Lung (tissue), 12 donors: ENCODE results near the gene PRKCB. TPM values are rescaled to one million over a fixed set of nuclear protein-coding genes. Genes with fewer than 3 reads are reported as not detected.

ENCODE experiments used
- ATAC-seq: fragments of 200-7000 bp; cut with Tn5 transposase; one replicate; pipeline ENCODE4 v1.9.1; 2020; ENCODE audit warnings: moderate number of reproducible peaks; ENCODE audit not compliant: insufficient read depth, low FRiP score
- DNase-seq, 3 donors: peaks; one replicate each; pipeline ENCODE4 v3.0.0-alpha.2; 2013 to 2017
- H3K27ac ChIP-seq, 2 donors: one replicate each; pipeline ENCODE4 v1.5.1; 2013; ENCODE audit warnings: mild to moderate bottlenecking in 2 of 2, moderate library complexity in 2 of 2, control low read depth in 1 of 2, inconsistent platforms in 1 of 2, low read depth in 1 of 2, low read length in 1 of 2
- H3K27me3 ChIP-seq, 3 donors: one replicate each; pipeline ENCODE4 v1.5.1; 2013; ENCODE audit warnings: low read length in 2 of 3; ENCODE audit not compliant: control insufficient read depth in 3 of 3, insufficient read depth in 3 of 3
- H3K36me3 ChIP-seq, 4 donors: one replicate each; pipeline ENCODE4 v1.5.1; 2013; ENCODE audit warnings: low read length in 4 of 4, mild to moderate bottlenecking in 1 of 4, moderate library complexity in 1 of 4; ENCODE audit not compliant: control insufficient read depth in 4 of 4, insufficient read depth in 4 of 4
- H3K4me1 ChIP-seq, 5 donors: one replicate each; pipeline ENCODE4 v1.5.1; 2013; ENCODE audit warnings: low read length in 5 of 5, mild to moderate bottlenecking in 2 of 5, moderate library complexity in 1 of 5; ENCODE audit not compliant: control insufficient read depth in 5 of 5, insufficient read depth in 5 of 5
- H3K4me3 ChIP-seq: one replicate; pipeline ENCODE4 v1.5.1; 2013; ENCODE audit warnings: mild to moderate bottlenecking, control low read depth, moderate library complexity
- H3K9ac ChIP-seq, 2 donors: one replicate each; pipeline ENCODE4 v1.5.1; 2013; ENCODE audit warnings: low read length in 2 of 2, control low read depth in 1 of 2; ENCODE audit not compliant: insufficient read depth in 1 of 2
- H3K9me3 ChIP-seq, 4 donors: one replicate each; pipeline ENCODE4 v1.5.1; 2013; ENCODE audit warnings: low read length in 3 of 4, mild to moderate bottlenecking in 1 of 4, moderate library complexity in 1 of 4; ENCODE audit not compliant: control insufficient read depth in 4 of 4, insufficient read depth in 3 of 4
- WGBS, 2 donors: extraction: QIAGEN DNeasy Blood & Tissue Kit; methylation state at CpG; one replicate each; pipeline ENCODE4 v1.1.7; 2013; 5-methylcytosine and 5-hydroxymethylcytosine counted together
- polyA plus RNA-seq, 2 donors: library from polyadenylated mRNA; stranded (reverse); fragments of 200-250 nt; gene quantifications; one replicate each; pipeline ENCODE4 v1.2.1, GENCODE V29; 2013
- total RNA-seq, 2 donors: library from RNA; depleted of rRNA in 1 of 2; stranded (reverse); fragments of >200 nt in 1 of 2; gene quantifications; one replicate each; pipeline ENCODE4 v1.2.1, GENCODE V29; 2014 to 2021
- TF ChIP-seq, protein P1 (sequence below): IDR thresholded peaks from 2 replicates; pipeline ENCODE4 v1.5.1; 2012; ENCODE audit warnings: mild to moderate bottlenecking; ENCODE audit errors: control extremely low read depth, extremely low read depth
- donor health status: control.
- donor health status: control.
- donor health status: Bipolar disorder and iron deficiency.
- donor health status: healthy.
- donor health status: DM: yes; HTN: yes; CAD: no.

PRKCB gene
- total and polyA plus RNA-seq, 4 donors, result 2.5 to 46.4 (median 21.8) TPM

DNA sequence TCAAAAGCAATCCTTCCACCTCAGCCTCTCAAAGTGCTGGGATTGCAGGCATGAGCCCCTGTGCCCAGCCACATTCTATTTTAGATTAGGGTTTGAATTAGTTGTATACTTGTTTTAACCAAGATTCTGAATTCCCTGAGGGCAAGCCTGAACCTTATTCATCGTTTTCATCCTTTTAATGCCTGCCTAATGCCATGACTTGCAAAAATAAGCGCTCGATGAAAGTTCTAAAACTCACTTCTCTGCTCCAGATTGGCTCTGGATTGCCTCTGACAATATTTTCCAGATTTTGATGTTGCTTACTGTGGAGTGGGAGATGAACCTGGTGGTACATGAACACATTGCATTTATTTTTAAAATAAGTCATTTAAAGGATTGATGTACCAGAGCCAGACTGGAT is 329.5 kb downstream of the PRKCB start:
- H3K27me3 ChIP-seq, result no peaks in the 10 kb centered on the region
- ATAC-seq, result no peak
- H3K4me3 ChIP-seq, result no peak overlapping the region
- H3K9me3 ChIP-seq, result no peaks in the 10 kb centered on the region
- H3K27ac ChIP-seq, result no peak overlapping the region
- TF ChIP-seq, protein P1, sequence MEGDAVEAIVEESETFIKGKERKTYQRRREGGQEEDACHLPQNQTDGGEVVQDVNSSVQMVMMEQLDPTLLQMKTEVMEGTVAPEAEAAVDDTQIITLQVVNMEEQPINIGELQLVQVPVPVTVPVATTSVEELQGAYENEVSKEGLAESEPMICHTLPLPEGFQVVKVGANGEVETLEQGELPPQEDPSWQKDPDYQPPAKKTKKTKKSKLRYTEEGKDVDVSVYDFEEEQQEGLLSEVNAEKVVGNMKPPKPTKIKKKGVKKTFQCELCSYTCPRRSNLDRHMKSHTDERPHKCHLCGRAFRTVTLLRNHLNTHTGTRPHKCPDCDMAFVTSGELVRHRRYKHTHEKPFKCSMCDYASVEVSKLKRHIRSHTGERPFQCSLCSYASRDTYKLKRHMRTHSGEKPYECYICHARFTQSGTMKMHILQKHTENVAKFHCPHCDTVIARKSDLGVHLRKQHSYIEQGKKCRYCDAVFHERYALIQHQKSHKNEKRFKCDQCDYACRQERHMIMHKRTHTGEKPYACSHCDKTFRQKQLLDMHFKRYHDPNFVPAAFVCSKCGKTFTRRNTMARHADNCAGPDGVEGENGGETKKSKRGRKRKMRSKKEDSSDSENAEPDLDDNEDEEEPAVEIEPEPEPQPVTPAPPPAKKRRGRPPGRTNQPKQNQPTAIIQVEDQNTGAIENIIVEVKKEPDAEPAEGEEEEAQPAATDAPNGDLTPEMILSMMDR, result no peak
- no peak for DNase-seq
- 90 to 96% methylated on average over 3 of the region's 3 CpGs for WGBS, 2 donors
- H3K36me3 ChIP-seq, result peaks cover 0 to 12% (median 3%) of the 10 kb centered on the region in 4 donors
- H3K9ac ChIP-seq, result no peak overlapping the region
- H3K4me1 ChIP-seq, result peaks cover 0 to 17% (median 0%) of the 10 kb centered on the region in 5 donors

DNA sequence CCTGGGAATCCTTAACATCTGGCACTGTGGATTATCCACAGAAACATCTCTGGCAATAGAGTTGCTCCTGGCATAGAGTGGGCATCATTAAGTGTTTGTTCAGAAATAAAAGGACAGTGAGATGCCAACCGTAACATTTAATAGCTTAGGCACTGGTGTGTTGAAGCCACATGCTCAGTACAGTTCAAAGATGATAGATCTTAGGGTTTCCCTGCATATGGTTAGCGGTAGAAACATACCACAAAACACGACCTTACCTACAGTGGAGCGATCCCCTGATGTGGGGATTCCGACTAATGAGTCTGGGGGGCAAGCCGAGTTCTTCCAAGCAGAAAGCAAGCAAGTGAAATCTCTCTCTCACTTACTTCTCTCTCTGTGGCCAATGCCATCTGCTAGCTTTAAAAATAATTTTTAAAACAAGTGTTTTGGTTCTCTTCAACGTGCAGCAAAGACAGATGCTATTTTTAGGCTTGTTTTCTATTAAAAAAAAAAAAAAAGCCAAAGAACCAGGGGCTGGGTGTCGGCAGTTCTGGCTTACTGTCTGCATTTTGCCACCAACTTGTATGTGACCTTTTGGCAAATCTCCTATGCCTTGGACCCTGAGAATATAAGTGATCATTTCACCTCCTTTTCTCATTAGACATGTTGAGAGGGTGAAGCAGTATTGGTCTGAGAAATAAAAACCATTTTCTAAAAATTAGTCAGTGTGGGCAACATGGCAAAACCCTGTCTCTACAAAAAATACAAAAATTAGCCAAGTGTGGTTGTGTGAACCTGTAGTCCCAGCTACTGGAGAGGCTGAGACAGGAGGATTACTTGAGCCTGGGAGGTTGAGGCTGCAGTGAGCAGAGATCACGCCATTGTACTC is 331.1 kb downstream of the PRKCB start:
- Histone ChIP-seq H3K9ac (no peak overlapping the region), H3K27ac (no peak overlapping the region), H3K36me3 (peaks cover 0 to 12% (median 5%) of the 10 kb centered on the region in 4 donors), H3K4me3 (no peak overlapping the region), H3K4me1 (peaks cover 0 to 17% (median 0%) of the 10 kb centered on the region in 5 donors), H3K9me3 (peaks cover 0 to 3% (median 0%) of the 10 kb centered on the region in 4 donors), H3K27me3 (no peaks in the 10 kb centered on the region)
- TF ChIP-seq, protein P1, result no peak
- ATAC-seq (no peak), DNase-seq (no peak)
- 80 to 89% methylated on average over 9 of the region's 9 CpGs for WGBS, 2 donors

DNA sequence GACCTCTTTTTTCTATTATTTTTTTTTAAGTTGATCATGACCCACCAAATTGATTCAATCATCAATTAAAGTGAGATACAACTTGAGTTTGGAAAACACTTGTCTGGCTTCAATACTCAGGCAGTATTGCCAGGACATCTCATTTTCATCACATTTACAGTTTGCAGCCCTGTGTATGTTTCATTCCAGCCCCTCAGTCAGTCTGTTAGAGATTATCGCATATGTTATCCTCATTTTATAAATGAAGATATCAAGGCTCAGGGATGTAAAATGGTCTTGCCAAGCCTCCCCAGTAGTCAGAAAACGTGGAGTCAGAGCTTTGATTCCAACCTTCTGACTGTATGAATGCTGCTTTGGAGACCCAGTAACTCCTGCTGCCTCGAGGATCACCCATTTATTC is 333.1 kb downstream of the PRKCB start:
- peaks cover 0 to 8% (median 0%) of the 10 kb centered on the region in 5 donors for H3K4me1 ChIP-seq
- TF ChIP-seq, protein P1, result no peak
- H3K27me3 ChIP-seq, result no peaks in the 10 kb centered on the region
- no peak overlapping the region for H3K27ac ChIP-seq
- H3K36me3 ChIP-seq, result peaks cover 0 to 17% (median 6%) of the 10 kb centered on the region in 4 donors
- H3K4me3 ChIP-seq, result no peak overlapping the region
- ATAC-seq (no peak), DNase-seq (no peak)
- H3K9ac ChIP-seq, result no peak overlapping the region
- 79 to 90% methylated on average over 3 of the region's 3 CpGs for WGBS, 2 donors
- peaks cover 0 to 3% (median 0%) of the 10 kb centered on the region in 4 donors for H3K9me3 ChIP-seq
